GM21360 (cell line): ENCODE measurements around the gene CYTH2.
"Not testable (repeated sequence)": the region's sequence is repeated elsewhere in the genome, so short reads cannot be mapped to it uniquely, and the experiment has no call there.

Experiments used
- ATAC-seq: cut with Tn5 transposase; IDR thresholded peaks from one replicate; pipeline ENCODE4 v1.9.1; 2021; ENCODE audit warnings: mild to moderate bottlenecking, moderate library complexity; ENCODE audit not compliant: unreplicated experiment

CYTH2 gene

GRCh38 chr19:48510421-48511268, 41.5 kb downstream of the CYTH2 start:
- no peak for ATAC-seq

GRCh38 chr19:48511321-48511731, 42.2 kb downstream of the CYTH2 start:
- no peak for ATAC-seq

- no peak for ATAC-seq
These were observed 42.8 kb downstream of the CYTH2 start, which contains the start of gene LMTK3 for GRCh38 chr19:48511800-48512503. TSS of gene LMTK3 (minus strand) at chr19:48511835. CDS start at chr19:48511576, 259 bp downstream.

GRCh38 chr19:48512504-48513288, 43.5 kb downstream of the CYTH2 start:
- no peak for ATAC-seq

GRCh38 chr19:48513289-48514122, 44.3 kb downstream of the CYTH2 start:
- ATAC-seq = no peak

GRCh38 chr19:48514123-48514458, 44.9 kb downstream of the CYTH2 start:
- ATAC-seq = no peak

GRCh38 chr19:48516536-48516935, 47.4 kb downstream of the CYTH2 start:
- ATAC-seq = no peak

- no peak for ATAC-seq
These were observed 49.0 kb downstream of the CYTH2 start for GRCh38 chr19:48518207-48518606.

GRCh38 chr19:48519426-48519825, 50.3 kb downstream of the CYTH2 start:
- not testable (repeated sequence) for ATAC-seq

GRCh38 chr19:48520134-48520533, 51.0 kb downstream of the CYTH2 start:
- no peak for ATAC-seq

- ATAC-seq = no peak
These were observed 55.1 kb downstream of the CYTH2 start for GRCh38 chr19:48524221-48524620.

GRCh38 chr19:48524732-48525131, 55.6 kb downstream of the CYTH2 start:
- no peak for ATAC-seq

- no peak for ATAC-seq
These were observed 60.0 kb downstream of the CYTH2 start for GRCh38 chr19:48529156-48529555.

GRCh38 chr19:48530066-48530720, 61.0 kb downstream of the CYTH2 start:
- no peak for ATAC-seq

- no peak for ATAC-seq
These were observed 61.6 kb downstream of the CYTH2 start for GRCh38 chr19:48530770-48531169.
